ENCODE data around the gene CASP8. TPM values are rescaled to one million over a fixed set of nuclear protein-coding genes. Genes with fewer than 3 reads are reported as not detected.

The CASP8 gene
- total RNA-seq, 1 experiment from 2014 or later = 28.4 TPM

- intact Hi-C loops (cut with micrococcal nuclease; ENCODE audit: unreplicated experiment) = loop anchor here (2.0 to 10.0 kb wide), 3 partner anchors 50 to 413 kb away; partner anchors contain the start of genes CASP10 and TMEM237
- BruUV-seq (replicated peaks) = TSS peak; percentile 82
- Histone ChIP-seq H3K4me3 (ENCODE audit: low read depth, low read length, poor library complexity, severe bottlenecking) (no peak overlapping the region), H3K36me3 (ENCODE audit: insufficient read depth, low read length, poor library complexity, severe bottlenecking) (no peaks in the 10 kb centered on the region), H3K27ac (ENCODE audit: low read depth, low read length, poor library complexity, severe bottlenecking) (no peak overlapping the region), H3K4me1 (ENCODE audit: insufficient read depth, low read length, poor library complexity, severe bottlenecking) (peaks cover 20% of the 10 kb centered on the region), H3K27me3 (replicated peaks; ENCODE audit: insufficient read depth, low read depth, low read length, poor library complexity) (no peaks in the 10 kb centered on the region), H3K9me3 (ENCODE audit: low read depth, low read length, poor library complexity, severe bottlenecking) (no peaks in the 10 kb centered on the region)
- no peak for TF ChIP-seq EZH2 (IDR thresholded peaks at IDR 0.05; ENCODE audit: borderline replicate concordance, low read depth, low read length, poor library complexity, severe bottlenecking)
- TF ChIP-seq, protein P1, sequence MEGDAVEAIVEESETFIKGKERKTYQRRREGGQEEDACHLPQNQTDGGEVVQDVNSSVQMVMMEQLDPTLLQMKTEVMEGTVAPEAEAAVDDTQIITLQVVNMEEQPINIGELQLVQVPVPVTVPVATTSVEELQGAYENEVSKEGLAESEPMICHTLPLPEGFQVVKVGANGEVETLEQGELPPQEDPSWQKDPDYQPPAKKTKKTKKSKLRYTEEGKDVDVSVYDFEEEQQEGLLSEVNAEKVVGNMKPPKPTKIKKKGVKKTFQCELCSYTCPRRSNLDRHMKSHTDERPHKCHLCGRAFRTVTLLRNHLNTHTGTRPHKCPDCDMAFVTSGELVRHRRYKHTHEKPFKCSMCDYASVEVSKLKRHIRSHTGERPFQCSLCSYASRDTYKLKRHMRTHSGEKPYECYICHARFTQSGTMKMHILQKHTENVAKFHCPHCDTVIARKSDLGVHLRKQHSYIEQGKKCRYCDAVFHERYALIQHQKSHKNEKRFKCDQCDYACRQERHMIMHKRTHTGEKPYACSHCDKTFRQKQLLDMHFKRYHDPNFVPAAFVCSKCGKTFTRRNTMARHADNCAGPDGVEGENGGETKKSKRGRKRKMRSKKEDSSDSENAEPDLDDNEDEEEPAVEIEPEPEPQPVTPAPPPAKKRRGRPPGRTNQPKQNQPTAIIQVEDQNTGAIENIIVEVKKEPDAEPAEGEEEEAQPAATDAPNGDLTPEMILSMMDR (conservative IDR thresholded peaks at IDR 0.05; ENCODE audit: low read depth, low read length) = peak; percentile 93
- peak; percentile 95 for DNase-seq (ENCODE audit: low spot score)
- CTCF ChIA-PET = interaction anchor here (0.7 to 1.2 kb wide), 10 partner anchors 9 to 519 kb away, joined by 3 to 14 read pairs (median 5); partner anchors contain the start of gene CASP10
- POLR2A ChIA-PET (ENCODE audit: low non-redundant PET) = interaction anchor here (0.6 kb wide), 1 partner anchor 129 kb away, joined by 5 read pairs; no protein-coding TSS in a partner anchor
Observed at GRCh38 chr2:201231781-201232466, 28.4 kb upstream of the CASP8 start.

DNA sequence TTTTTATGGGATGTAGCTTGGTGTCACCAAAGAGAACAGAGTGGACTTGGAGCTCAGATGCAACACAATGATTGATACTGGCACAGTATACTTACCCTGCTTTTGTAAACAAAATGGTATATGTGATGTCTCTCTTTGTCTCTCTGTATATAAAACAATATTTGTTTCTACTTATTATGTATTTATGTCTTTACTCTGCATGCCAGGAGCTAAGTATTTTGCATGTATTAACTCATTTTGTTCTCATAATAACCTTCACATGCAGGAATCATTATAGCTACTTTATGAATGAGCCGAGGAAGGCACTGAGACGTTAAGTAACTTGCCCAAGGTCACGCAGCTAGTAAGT lies 27.9 kb upstream of the CASP8 start:
- Histone ChIP-seq H3K27me3 (replicated peaks; ENCODE audit: insufficient read depth, low read depth, low read length, poor library complexity) (no peaks in the 10 kb centered on the region), H3K9me3 (ENCODE audit: low read depth, low read length, poor library complexity, severe bottlenecking) (no peaks in the 10 kb centered on the region), H3K4me3 (ENCODE audit: low read depth, low read length, poor library complexity, severe bottlenecking) (no peak overlapping the region), H3K27ac (ENCODE audit: low read depth, low read length, poor library complexity, severe bottlenecking) (no peak overlapping the region), H3K36me3 (ENCODE audit: insufficient read depth, low read length, poor library complexity, severe bottlenecking) (no peaks in the 10 kb centered on the region), H3K4me1 (ENCODE audit: insufficient read depth, low read length, poor library complexity, severe bottlenecking) (peaks cover 20% of the 10 kb centered on the region)
- POLR2A ChIA-PET (ENCODE audit: low non-redundant PET) = interaction anchor here (0.6 kb wide), 1 partner anchor 130 kb away, joined by 5 read pairs; no protein-coding TSS in a partner anchor
- intact Hi-C loops (cut with micrococcal nuclease; ENCODE audit: unreplicated experiment) = loop anchor here (2.0 to 10.0 kb wide), 3 partner anchors 50 to 412 kb away; partner anchors contain the start of genes CASP10 and TMEM237
- BruUV-seq (replicated peaks) = no TSS peak
- DNase-seq (ENCODE audit: low spot score) = no peak
- TF ChIP-seq, protein P1 (conservative IDR thresholded peaks at IDR 0.05; ENCODE audit: low read depth, low read length) = no peak
- no peak for TF ChIP-seq EZH2 (IDR thresholded peaks at IDR 0.05; ENCODE audit: borderline replicate concordance, low read depth, low read length, poor library complexity, severe bottlenecking)
- CTCF ChIA-PET = interaction anchor here (0.7 to 1.2 kb wide), 9 partner anchors 10 to 519 kb away, joined by 3 to 9 read pairs (median 5); partner anchors contain the start of gene CASP10

DNA sequence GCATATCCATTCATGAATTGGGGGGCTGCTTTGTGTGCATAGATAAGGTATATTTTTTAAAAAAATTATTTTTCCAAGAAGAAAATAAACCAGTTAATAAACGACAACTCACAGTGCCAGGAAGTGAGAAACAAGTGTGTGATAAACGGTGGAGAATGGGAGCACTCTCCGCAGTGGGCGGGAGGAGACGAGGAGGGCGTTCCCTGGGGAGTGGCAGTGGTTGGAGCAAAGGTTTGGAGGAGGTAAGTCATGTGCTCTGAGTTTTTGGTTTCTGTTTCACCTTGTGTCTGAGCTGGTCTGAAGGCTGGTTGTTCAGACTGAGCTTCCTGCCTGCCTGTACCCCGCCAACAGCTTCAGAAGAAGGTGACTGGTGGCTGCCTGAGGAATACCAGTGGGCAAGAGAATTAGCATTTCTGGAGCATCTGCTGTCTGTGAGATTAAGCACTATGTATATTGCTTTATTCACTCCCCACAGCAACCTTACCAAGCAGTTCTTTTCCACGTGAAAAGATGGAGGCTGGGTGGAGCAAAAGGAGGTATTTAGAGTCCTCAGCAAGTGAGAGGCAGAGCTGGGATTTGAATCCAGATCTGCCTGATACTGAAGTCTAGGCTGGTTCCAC lies 27.0 kb upstream of the CASP8 start:
- peak; percentile 89 for DNase-seq (ENCODE audit: low spot score)
- intact Hi-C loops (cut with micrococcal nuclease; ENCODE audit: unreplicated experiment) = loop anchor here (2.0 to 10.0 kb wide), 3 partner anchors 51 to 411 kb away; partner anchors contain the start of genes CASP10 and TMEM237
- Histone ChIP-seq H3K27me3 (replicated peaks; ENCODE audit: insufficient read depth, low read depth, low read length, poor library complexity) (no peaks in the 10 kb centered on the region), H3K36me3 (ENCODE audit: insufficient read depth, low read length, poor library complexity, severe bottlenecking) (no peaks in the 10 kb centered on the region), H3K4me3 (ENCODE audit: low read depth, low read length, poor library complexity, severe bottlenecking) (peak overlapping the region; percentile 42), H3K27ac (ENCODE audit: low read depth, low read length, poor library complexity, severe bottlenecking) (peak overlapping the region; percentile 28), H3K9me3 (ENCODE audit: low read depth, low read length, poor library complexity, severe bottlenecking) (no peaks in the 10 kb centered on the region), H3K4me1 (ENCODE audit: insufficient read depth, low read length, poor library complexity, severe bottlenecking) (peaks cover 20% of the 10 kb centered on the region)
- ChIA-PET CTCF (interaction anchor here (0.6 to 1.3 kb wide), 3 partner anchors 32 to 332 kb away, joined by 3 read pairs; no protein-coding TSS in a partner anchor), POLR2A (ENCODE audit: low non-redundant PET) (interaction anchor here (0.6 kb wide), 1 partner anchor 390 kb away, joined by 3 read pairs; no protein-coding TSS in a partner anchor)
- TF ChIP-seq EZH2 (IDR thresholded peaks at IDR 0.05; ENCODE audit: borderline replicate concordance, low read depth, low read length, poor library complexity, severe bottlenecking) = no peak
- TF ChIP-seq, protein P1 (conservative IDR thresholded peaks at IDR 0.05; ENCODE audit: low read depth, low read length) = no peak
- BruUV-seq (replicated peaks) = TSS peak; percentile 56
